HepG2 (cell line): ENCODE measurements around the gene VTN. TPM values are rescaled to one million over a fixed set of nuclear protein-coding genes. Genes with fewer than 3 reads are reported as not detected.

Experiments
- AKNA ChIP-seq: sonication (generic); formaldehyde crosslinking; IDR thresholded peaks from 2 replicates; pipeline ENCODE4 v1.4.0; 2020; ENCODE audit warnings: missing genetic modification reagents, borderline replicate concordance
- HDAC1 ChIP-seq: sonication (generic); formaldehyde crosslinking; IDR thresholded peaks from 2 replicates; pipeline ENCODE4 v1.5.1; 2020; ENCODE audit warnings: mild to moderate bottlenecking, missing genetic modification reagents
- MIER3 ChIP-seq: IDR thresholded peaks from 2 replicates; pipeline ENCODE4 v1.6.1; 2016; ENCODE audit warnings: missing compliant biosample characterization, borderline replicate concordance
- MYNN ChIP-seq: sonication (generic); formaldehyde crosslinking; IDR thresholded peaks from 2 replicates; pipeline ENCODE4 v1.4.0; 2020; ENCODE audit warnings: mild to moderate bottlenecking, low read depth, missing genetic modification reagents
- NFYC ChIP-seq: IDR thresholded peaks from 2 replicates; pipeline ENCODE4 v1.6.1; 2016; ENCODE audit warnings: missing genetic modification reagents, missing compliant biosample characterization
- NR1H2 ChIP-seq: sonication (generic); formaldehyde crosslinking; IDR thresholded peaks from 2 replicates; pipeline ENCODE4 v1.8.1; 2022; ENCODE audit warnings: low read depth, missing genetic modification reagents, borderline replicate concordance
- PATZ1 ChIP-seq: sonication (generic); formaldehyde crosslinking; IDR thresholded peaks from 2 replicates; pipeline ENCODE4 v1.4.0; 2020; ENCODE audit warnings: missing genetic modification reagents
- PAX8 ChIP-seq: sonication (generic); formaldehyde crosslinking; IDR thresholded peaks from 2 replicates; pipeline ENCODE4 v1.8.0; 2022; ENCODE audit warnings: mild to moderate bottlenecking, missing genetic modification reagents, borderline replicate concordance
- RAD51 ChIP-seq: fragments of 450-650 bp; IDR thresholded peaks from 2 replicates; pipeline ENCODE4 v1.6.1; 2016; ENCODE audit warnings: borderline replicate concordance
- SIX1 ChIP-seq: sonication (generic); formaldehyde crosslinking; IDR thresholded peaks from 2 replicates; pipeline ENCODE4 v1.4.0; 2020; ENCODE audit warnings: missing genetic modification reagents, borderline replicate concordance
- SSRP1 ChIP-seq: IDR thresholded peaks from 2 replicates; pipeline ENCODE4 v1.6.1; 2016; ENCODE audit warnings: control low read depth
- TIGD3 ChIP-seq: sonication (generic); formaldehyde crosslinking; IDR thresholded peaks from 2 replicates; pipeline ENCODE4 v1.5.1; 2020; ENCODE audit warnings: mild to moderate bottlenecking, missing genetic modification reagents, borderline replicate concordance
- ZBTB2 ChIP-seq: sonication (generic); formaldehyde crosslinking; IDR thresholded peaks from 2 replicates; pipeline ENCODE4 v1.8.0; 2022; ENCODE audit warnings: low read depth, missing genetic modification reagents
- ZNF10 ChIP-seq: sonication (generic); formaldehyde crosslinking; IDR thresholded peaks from 2 replicates; pipeline ENCODE4 v1.4.0; 2020; ENCODE audit warnings: mild to moderate bottlenecking, low read depth, missing genetic modification reagents, borderline replicate concordance
- ZNF180 ChIP-seq: sonication (generic); formaldehyde crosslinking; IDR thresholded peaks from 2 replicates; pipeline ENCODE4 v1.4.0; 2020; ENCODE audit warnings: low read depth, missing genetic modification reagents, borderline replicate concordance
- ZNF263 ChIP-seq: sonication (generic); formaldehyde crosslinking; IDR thresholded peaks from 2 replicates; pipeline ENCODE4 v1.4.0; 2020; ENCODE audit warnings: missing genetic modification reagents
- ZNF317 ChIP-seq: sonication (generic); formaldehyde crosslinking; IDR thresholded peaks from 2 replicates; pipeline ENCODE4 v1.5.0; 2020; ENCODE audit warnings: mild to moderate bottlenecking, missing genetic modification reagents
- ZNF33A ChIP-seq: sonication (generic); formaldehyde crosslinking; IDR thresholded peaks from 2 replicates; pipeline ENCODE4 v1.5.1; 2020; ENCODE audit warnings: missing genetic modification reagents, mild to moderate bottlenecking, moderate library complexity, borderline replicate concordance
- ZNF639 ChIP-seq: conservative IDR thresholded peaks from 2 replicates; pipeline ENCODE4 v1.6.1; 2018; ENCODE audit warnings: missing genetic modification reagents
- polyA plus RNA-seq, 8 experiments: library from polyadenylated mRNA; depleted of rRNA in 3 of 8; stranded (reverse) in 7 of 8; unstranded in 1 of 8; fragments of >200 nt; fragmentation: Illumina TruSeq in 4 of 8; extraction: Trizol in 4 of 8; gene quantifications; 2 replicates each; pipeline versions ENCODE4 v1.2.1 to v1.2.3, GENCODE V29; 2011 to 2016; ENCODE audit warnings: low read depth in 4 of 8, missing spikeins in 1 of 8, mixed read lengths in 1 of 8; ENCODE audit not compliant: insufficient read depth in 1 of 8
- total RNA-seq, 5 experiments: library from RNA; depleted of rRNA; stranded (reverse); fragments of >200 nt; fragmentation: Illumina TruSeq; extraction: Trizol; gene quantifications; 2 replicates each; pipeline ENCODE4 v1.2.3, GENCODE V29; 2016; ENCODE audit warnings: low read depth in 1 of 5

VTN gene
- total and polyA plus RNA-seq, 2 of the 13 experiments (the other 11 are each of a cell fraction or from before 2014, with no cell fraction given) = 108 to 131 TPM

GRCh38 chr17:28370744-28371103 lies 617 bp upstream of the VTN start (continued):
- TF ChIP-seq TIGD3 (CRISPR knock-in tag) (no peak), PAX8 (CRISPR knock-in tag) (no peak), ZNF33A (no peak), AKNA (CRISPR knock-in tag) (no peak), ZBTB2 (CRISPR knock-in tag) (0 out of 2 replicates have a peak, but pooled peaks have one; percentile 4), NR1H2 (no peak), ZNF10 (CRISPR knock-in tag) (no peak), RAD51 (no peak), ZNF263 (CRISPR knock-in tag) (no peak), ZNF639 (CRISPR knock-in tag) (0 out of 2 replicates have a peak, but pooled peaks have one; percentile 9), SIX1 (CRISPR knock-in tag) (0 out of 2 replicates have a peak, but pooled peaks have one; percentile 25), NFYC (CRISPR knock-in tag) (no peak), PATZ1 (no peak), SSRP1 (peak; percentile 49; the same call in 1 of the 2 replicates), MYNN (no peak), ZNF317 (CRISPR knock-in tag) (no peak), HDAC1 (CRISPR knock-in tag) (no peak), MIER3 (CRISPR knock-in tag) (no peak), ZNF180 (CRISPR knock-in tag) (no peak)
